OCI-LY3 (cell line): ENCODE results near the gene BACE1-AS.

ENCODE experiments used
- H2AFZ ChIP-seq: fragments of 200-600, 300-600 bp; shearing (Covaris generic); 2 replicates; pipeline ENCODE4 v1.6.0; 2014; ENCODE audit warnings: antibody characterized with exemption, low read depth, low read length
- H3K27ac ChIP-seq: fragments of 200-600, 300-600 bp; sonication (generic); 2 replicates; pipeline ENCODE4 v1.5.1; 2014; ENCODE audit warnings: mild to moderate bottlenecking, low read length, moderate library complexity, mixed read lengths
- H3K27me3 ChIP-seq: fragments of 200-600, 300-600 bp; sonication (generic); 2 replicates; pipeline ENCODE4 v1.6.1; 2014; ENCODE audit warnings: low read depth, low read length, mixed read lengths
- H3K36me3 ChIP-seq: fragments of 200-600, 300-600 bp; sonication (generic); replicated peaks from 2 replicates; pipeline ENCODE3; 2014; ENCODE audit warnings: low read depth, low read length, mixed read lengths
- H3K4me1 ChIP-seq: fragments of 300-600, 200-600 bp; sonication (generic); 2 replicates; pipeline ENCODE4 v1.6.1; 2014; ENCODE audit warnings: low read length, mixed read lengths
- H3K4me2 ChIP-seq: fragments of 200-600, 300-600 bp; sonication (generic); 2 replicates; pipeline ENCODE4 v1.6.1; 2014; ENCODE audit warnings: low read length, mixed read lengths
- H3K4me3 ChIP-seq: fragments of 300-600, 200-600 bp; sonication (generic); 2 replicates; pipeline ENCODE4 v1.5.1; 2014; ENCODE audit warnings: antibody characterized with exemption, mild to moderate bottlenecking, low read length, moderate library complexity
- H3K79me2 ChIP-seq: fragments of 300-600, 200-600 bp; shearing (Covaris generic); 2 replicates; pipeline ENCODE4 v1.6.1; 2014; ENCODE audit warnings: mild to moderate bottlenecking, low read length, mixed read lengths
- H3K9ac ChIP-seq: fragments of 300-600, 200-600 bp; shearing (Covaris generic); 2 replicates; pipeline ENCODE4 v1.6.0; 2014; ENCODE audit warnings: mild to moderate bottlenecking, low read length, moderate library complexity
- H3K9me3 ChIP-seq: fragments of 200-600, 300-600 bp; shearing (Covaris generic); 2 replicates; pipeline ENCODE4 v1.6.1; 2014; ENCODE audit warnings: low read length, mixed read lengths; ENCODE audit not compliant: insufficient read depth
- H4K20me1 ChIP-seq: fragments of 200-600, 300-600 bp; sonication (generic); 2 replicates; pipeline ENCODE4 v1.6.1; 2016; ENCODE audit warnings: low read length, mixed read lengths; ENCODE audit not compliant: insufficient read depth
- EZH2phosphoT487 ChIP-seq: fragments of 200-600 bp; shearing (Covaris generic); IDR thresholded peaks from 2 replicates; pipeline ENCODE4 v1.6.1; 2018; ENCODE audit warnings: antibody characterized with exemption, mixed run types, low read depth
- TF ChIP-seq, protein P1 (sequence below): fragments of 200-600, 300-600 bp; sonication (generic); IDR thresholded peaks from 2 replicates; pipeline ENCODE4 v1.5.1; 2014; ENCODE audit warnings: antibody characterized with exemption, low read length, low read depth

BACE1-AS gene

DNA sequence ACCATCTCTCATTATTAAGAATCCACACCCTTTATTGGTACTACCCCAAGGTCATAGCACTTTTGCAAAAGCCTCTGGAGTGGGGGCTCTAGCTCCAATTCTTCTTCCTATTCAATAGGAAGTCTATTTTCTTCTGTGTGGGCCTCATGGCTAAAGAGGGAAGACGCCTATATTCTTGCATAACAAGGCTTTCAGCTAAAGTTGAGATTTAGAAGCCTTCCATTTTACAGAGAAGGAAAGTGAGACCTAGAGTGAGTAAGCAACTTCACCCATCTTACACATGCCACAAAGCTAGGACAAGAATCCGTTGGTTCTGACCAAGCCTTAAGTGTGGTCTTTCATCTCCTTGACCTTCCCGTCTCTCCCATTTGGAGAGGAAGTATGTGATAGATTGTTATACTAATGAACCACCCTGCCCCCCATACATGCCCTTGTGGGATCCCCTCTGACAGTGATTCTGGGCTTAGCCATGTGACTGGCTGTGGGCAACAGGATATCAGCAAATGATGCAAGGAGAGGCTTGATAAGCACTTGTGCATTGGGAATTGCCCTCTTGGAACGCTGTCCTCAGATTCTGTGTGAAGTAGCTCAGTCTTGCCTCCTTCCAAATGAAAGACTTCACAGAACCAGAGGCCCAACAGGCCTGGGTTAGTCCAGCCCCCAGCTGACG lies 12.6 kb downstream of the BACE1-AS start:
- TF ChIP-seq, protein P1, sequence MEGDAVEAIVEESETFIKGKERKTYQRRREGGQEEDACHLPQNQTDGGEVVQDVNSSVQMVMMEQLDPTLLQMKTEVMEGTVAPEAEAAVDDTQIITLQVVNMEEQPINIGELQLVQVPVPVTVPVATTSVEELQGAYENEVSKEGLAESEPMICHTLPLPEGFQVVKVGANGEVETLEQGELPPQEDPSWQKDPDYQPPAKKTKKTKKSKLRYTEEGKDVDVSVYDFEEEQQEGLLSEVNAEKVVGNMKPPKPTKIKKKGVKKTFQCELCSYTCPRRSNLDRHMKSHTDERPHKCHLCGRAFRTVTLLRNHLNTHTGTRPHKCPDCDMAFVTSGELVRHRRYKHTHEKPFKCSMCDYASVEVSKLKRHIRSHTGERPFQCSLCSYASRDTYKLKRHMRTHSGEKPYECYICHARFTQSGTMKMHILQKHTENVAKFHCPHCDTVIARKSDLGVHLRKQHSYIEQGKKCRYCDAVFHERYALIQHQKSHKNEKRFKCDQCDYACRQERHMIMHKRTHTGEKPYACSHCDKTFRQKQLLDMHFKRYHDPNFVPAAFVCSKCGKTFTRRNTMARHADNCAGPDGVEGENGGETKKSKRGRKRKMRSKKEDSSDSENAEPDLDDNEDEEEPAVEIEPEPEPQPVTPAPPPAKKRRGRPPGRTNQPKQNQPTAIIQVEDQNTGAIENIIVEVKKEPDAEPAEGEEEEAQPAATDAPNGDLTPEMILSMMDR: no peak
- TF ChIP-seq EZH2phosphoT487: no peak
- Histone ChIP-seq H3K4me1 (peaks cover 21% of the 10 kb centered on the region), H4K20me1 (no peaks in the 10 kb centered on the region), H3K9ac (no peak overlapping the region), H2AFZ (no peak overlapping the region), H3K9me3 (no peaks in the 10 kb centered on the region), H3K36me3 (no peaks in the 10 kb centered on the region), H3K4me2 (no peak overlapping the region), H3K79me2 (no peaks in the 10 kb centered on the region), H3K27ac (no peak overlapping the region), H3K4me3 (no peak overlapping the region), H3K27me3 (no peaks in the 10 kb centered on the region; the same call in 1 of the 2 replicates)

DNA sequence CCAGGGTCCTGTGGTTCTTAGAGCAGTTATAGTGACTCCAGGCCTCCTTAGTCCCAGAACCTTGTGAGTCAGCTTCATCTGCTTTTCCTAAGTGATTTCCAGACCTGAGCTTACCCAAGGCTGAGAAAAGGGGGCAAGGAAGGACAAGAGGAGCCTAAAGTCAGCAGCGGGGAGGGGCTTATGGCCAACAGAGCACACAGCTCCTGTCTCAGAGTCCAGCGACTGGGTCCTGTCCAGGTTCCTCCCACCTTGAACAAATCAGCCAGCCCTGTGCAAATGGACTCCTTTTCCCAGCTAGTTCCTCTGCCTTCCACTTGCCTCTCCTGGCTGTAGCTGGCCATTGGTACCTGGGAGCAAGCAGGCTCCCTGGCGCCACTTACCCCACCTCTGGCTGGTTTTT lies 14.0 kb downstream of the BACE1-AS start:
- no peak overlapping the region for H3K27ac ChIP-seq
- H2AFZ ChIP-seq: no peak overlapping the region
- no peaks in the 10 kb centered on the region for H4K20me1 ChIP-seq
- H3K9ac ChIP-seq: no peak overlapping the region
- no peak overlapping the region for H3K4me2 ChIP-seq
- H3K79me2 ChIP-seq: no peaks in the 10 kb centered on the region
- H3K4me1 ChIP-seq: peaks cover 8% of the 10 kb centered on the region
- H3K27me3 ChIP-seq: peaks cover 7% of the 10 kb centered on the region
- TF ChIP-seq EZH2phosphoT487: no peak
- TF ChIP-seq, protein P1: no peak
- no peaks in the 10 kb centered on the region for H3K9me3 ChIP-seq
- H3K4me3 ChIP-seq: no peak overlapping the region
- no peaks in the 10 kb centered on the region for H3K36me3 ChIP-seq

DNA sequence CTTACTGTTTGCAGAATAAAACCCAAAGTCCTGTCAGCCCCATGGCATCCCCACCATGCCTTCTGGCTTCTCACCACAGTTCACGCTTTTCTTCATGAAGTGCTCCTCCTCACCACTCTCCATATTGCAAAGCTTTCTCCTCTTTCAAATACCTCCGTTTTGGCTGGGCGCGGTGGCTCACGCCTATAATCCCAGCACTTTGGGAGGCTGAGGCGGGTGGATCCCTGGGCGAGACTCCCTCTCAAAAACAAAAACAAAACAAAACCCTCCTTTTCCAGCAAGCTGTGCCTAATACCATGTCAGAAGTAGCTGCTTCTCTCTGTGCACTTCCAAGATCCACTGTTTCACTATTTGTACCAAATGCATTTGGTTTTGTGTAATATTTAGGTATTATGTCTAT lies 18.2 kb downstream of the BACE1-AS start:
- Histone ChIP-seq H4K20me1 (no peaks in the 10 kb centered on the region), H3K79me2 (no peaks in the 10 kb centered on the region), H3K27me3 (peaks cover 7% of the 10 kb centered on the region)

DNA sequence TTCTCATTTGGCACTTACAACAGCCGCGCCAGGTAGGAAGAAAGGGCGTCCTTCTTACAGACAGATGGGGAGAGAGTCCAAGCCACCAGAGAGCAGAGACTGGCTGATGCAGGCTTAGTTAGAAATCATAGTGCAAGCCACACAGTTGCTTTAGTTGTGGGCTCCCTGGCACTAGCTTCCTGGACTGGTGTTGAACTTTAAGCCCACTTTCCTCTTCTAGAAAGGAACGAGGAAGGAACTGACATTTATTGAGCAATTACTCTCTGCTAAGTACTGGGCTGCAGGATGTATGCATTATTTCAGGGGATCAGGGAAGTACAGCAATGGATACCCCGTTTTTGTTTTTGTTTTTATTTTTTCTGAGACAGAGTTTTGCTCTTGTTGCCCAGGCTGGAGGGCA lies 21.9 kb downstream of the BACE1-AS start:
- no peak overlapping the region for H3K27ac ChIP-seq
- no peaks in the 10 kb centered on the region for H3K36me3 ChIP-seq
- H3K9ac ChIP-seq: no peak overlapping the region
- H2AFZ ChIP-seq: no peak overlapping the region
- peaks cover 19% of the 10 kb centered on the region for H3K27me3 ChIP-seq
- no peaks in the 10 kb centered on the region for H3K9me3 ChIP-seq
- TF ChIP-seq, protein P1: no peak
- no peak for TF ChIP-seq EZH2phosphoT487
- 0 out of 2 replicates have a peak, but pooled peaks cover 7% of the 10 kb centered on the region for H3K4me1 ChIP-seq
- no peak overlapping the region for H3K4me3 ChIP-seq
- no peak overlapping the region for H3K4me2 ChIP-seq
- no peaks in the 10 kb centered on the region for H4K20me1 ChIP-seq
- no peaks in the 10 kb centered on the region for H3K79me2 ChIP-seq

More for the DNA sequence above, 18.2 kb downstream of the BACE1-AS start:
- no peak overlapping the region for H3K9ac ChIP-seq
- H3K4me1 ChIP-seq: 0 out of 2 replicates have a peak, but pooled peaks cover 3% of the 10 kb centered on the region
- H3K4me2 ChIP-seq: no peak overlapping the region
- H3K36me3 ChIP-seq: no peaks in the 10 kb centered on the region
- H3K9me3 ChIP-seq: no peaks in the 10 kb centered on the region
- TF ChIP-seq, protein P1: no peak
- no peak overlapping the region for H2AFZ ChIP-seq
- no peak overlapping the region for H3K4me3 ChIP-seq
- no peak overlapping the region for H3K27ac ChIP-seq
